22Rv1 (cell line): Measurements from ENCODE around the gene TTLL1.

ENCODE experiments used
- ZFX ChIP-seq: fragments of 450-650 bp; IDR thresholded peaks from 2 replicates; pipeline ENCODE4 v1.6.1; 2017; ENCODE audit warnings: antibody characterized with exemption, borderline replicate concordance
- TF ChIP-seq, protein P1 (sequence below): fragments of 450-650 bp; IDR thresholded peaks from 2 replicates; pipeline ENCODE4 v1.5.1; 2017; ENCODE audit warnings: mild to moderate bottlenecking

- TF ChIP-seq, protein P1, sequence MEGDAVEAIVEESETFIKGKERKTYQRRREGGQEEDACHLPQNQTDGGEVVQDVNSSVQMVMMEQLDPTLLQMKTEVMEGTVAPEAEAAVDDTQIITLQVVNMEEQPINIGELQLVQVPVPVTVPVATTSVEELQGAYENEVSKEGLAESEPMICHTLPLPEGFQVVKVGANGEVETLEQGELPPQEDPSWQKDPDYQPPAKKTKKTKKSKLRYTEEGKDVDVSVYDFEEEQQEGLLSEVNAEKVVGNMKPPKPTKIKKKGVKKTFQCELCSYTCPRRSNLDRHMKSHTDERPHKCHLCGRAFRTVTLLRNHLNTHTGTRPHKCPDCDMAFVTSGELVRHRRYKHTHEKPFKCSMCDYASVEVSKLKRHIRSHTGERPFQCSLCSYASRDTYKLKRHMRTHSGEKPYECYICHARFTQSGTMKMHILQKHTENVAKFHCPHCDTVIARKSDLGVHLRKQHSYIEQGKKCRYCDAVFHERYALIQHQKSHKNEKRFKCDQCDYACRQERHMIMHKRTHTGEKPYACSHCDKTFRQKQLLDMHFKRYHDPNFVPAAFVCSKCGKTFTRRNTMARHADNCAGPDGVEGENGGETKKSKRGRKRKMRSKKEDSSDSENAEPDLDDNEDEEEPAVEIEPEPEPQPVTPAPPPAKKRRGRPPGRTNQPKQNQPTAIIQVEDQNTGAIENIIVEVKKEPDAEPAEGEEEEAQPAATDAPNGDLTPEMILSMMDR, result no peak
- no peak for TF ChIP-seq ZFX
These were observed 38.1 kb upstream of the TTLL1 start for GRCh38 chr22:43127166-43127908.
